CD4-positive, alpha-beta memory T cell (primary cell): ENCODE results near the gene GPR75. TPM values are rescaled to one million over a fixed set of nuclear protein-coding genes. Genes with fewer than 3 reads are reported as not detected.

Source experiments
- CTCF ChIA-PET: fragments of 350-600 bp; sonication (Branson Sonifier 250); formaldehyde crosslinking; loops from one replicate; lab custom pipeline; 2021; ENCODE audit warnings: inconsistent platforms; ENCODE audit not compliant: partially characterized antibody; lab: Charles Lee
- POLR2A ChIA-PET: fragments of 350-600 bp; sonication (Branson Sonifier 250); formaldehyde crosslinking; loops from one replicate; lab custom pipeline; 2021; ENCODE audit not compliant: partially characterized antibody; lab: Charles Lee
- DNase-seq, 5 donors: peaks; one replicate each; pipeline versions ENCODE4 v3.0.0 to v3.0.0-alpha.2; 2020 to 2022; ENCODE audit warnings: mixed read lengths in 1 of 5
- H3K27ac ChIP-seq: one replicate; pipeline ENCODE4 v1.7.0; 2013; ENCODE audit warnings: low read depth, low read length
- H3K27me3 ChIP-seq: 2 replicates; pipeline ENCODE4 v1.7.0; 2013; ENCODE audit warnings: mild to moderate bottlenecking, low read length, moderate library complexity; ENCODE audit not compliant: insufficient read depth
- H3K36me3 ChIP-seq: 2 replicates; pipeline ENCODE4 v1.7.0; 2013; ENCODE audit warnings: mild to moderate bottlenecking, low read length, moderate library complexity; ENCODE audit not compliant: insufficient read depth
- H3K4me1 ChIP-seq: 2 replicates; pipeline ENCODE4 v1.7.0; 2013; ENCODE audit warnings: mild to moderate bottlenecking, low read length, moderate library complexity; ENCODE audit not compliant: insufficient read depth
- H3K4me3 ChIP-seq, 2 donors: one replicate each; pipeline ENCODE4 v1.7.0; 2013; ENCODE audit warnings: low read length in 2 of 2, mild to moderate bottlenecking in 1 of 2
- H3K9me3 ChIP-seq, 2 donors: one replicate each; pipeline ENCODE4 v1.7.0; 2013; ENCODE audit warnings: low read length in 2 of 2, control low read depth in 1 of 2; ENCODE audit not compliant: control insufficient read depth in 1 of 2
- H3K27ac Mint-ChIP-seq, 7 donors: one replicate each; pipeline ENCODE4 v1.8.0; 2020 to 2021; ENCODE audit warnings: mixed read lengths in 7 of 7, mild to moderate bottlenecking in 6 of 7, inconsistent platforms in 3 of 7, moderate library complexity in 3 of 7
- H3K27me3 Mint-ChIP-seq, 2 donors: one replicate each; pipeline ENCODE4 v1.8.0; 2020 to 2021; ENCODE audit warnings: mixed read lengths in 2 of 2
- H3K36me3 Mint-ChIP-seq, 2 donors: one replicate each; pipeline ENCODE4 v1.8.0; 2020 to 2021; ENCODE audit warnings: mixed read lengths in 2 of 2, inconsistent platforms in 1 of 2, mild to moderate bottlenecking in 1 of 2
- H3K4me1 Mint-ChIP-seq, 4 donors: one replicate each; pipeline ENCODE4 v1.8.0; 2020 to 2021; ENCODE audit warnings: mixed read lengths in 4 of 4, mild to moderate bottlenecking in 1 of 4
- H3K4me3 Mint-ChIP-seq, 8 donors: one replicate each; pipeline ENCODE4 v1.8.0; 2020 to 2021; ENCODE audit warnings: mixed read lengths in 8 of 8, mild to moderate bottlenecking in 7 of 8, moderate library complexity in 6 of 8, inconsistent platforms in 3 of 8
- H3K9me3 Mint-ChIP-seq, 8 donors: one replicate each; pipeline ENCODE4 v1.8.0; 2020 to 2021; ENCODE audit warnings: mixed read lengths in 8 of 8, mild to moderate bottlenecking in 5 of 8, inconsistent platforms in 3 of 8, moderate library complexity in 1 of 8
- intact Hi-C: fragments of 100-400 bp; cut with micrococcal nuclease; formaldehyde crosslinking; loops from one replicate; pipeline ENCODE4 v1.15.1; 2023
- polyA plus RNA-seq, 2 donors: library from polyadenylated mRNA; unstranded; fragments of 300-500 nt; fragmentation: Illumina TruSeq; gene quantifications; one replicate each; pipeline ENCODE4 v1.2.3, GENCODE V29; 2021
- total RNA-seq, 2 experiments: library from RNA; stranded (reverse); gene quantifications; one replicate each; pipeline ENCODE4 v1.2.3, GENCODE V29; 2021

Gene GPR75
- total RNA-seq (1 to 10 TPM; 3.1 to 4.3 TPM), polyA plus RNA-seq (not detected)

DNA sequence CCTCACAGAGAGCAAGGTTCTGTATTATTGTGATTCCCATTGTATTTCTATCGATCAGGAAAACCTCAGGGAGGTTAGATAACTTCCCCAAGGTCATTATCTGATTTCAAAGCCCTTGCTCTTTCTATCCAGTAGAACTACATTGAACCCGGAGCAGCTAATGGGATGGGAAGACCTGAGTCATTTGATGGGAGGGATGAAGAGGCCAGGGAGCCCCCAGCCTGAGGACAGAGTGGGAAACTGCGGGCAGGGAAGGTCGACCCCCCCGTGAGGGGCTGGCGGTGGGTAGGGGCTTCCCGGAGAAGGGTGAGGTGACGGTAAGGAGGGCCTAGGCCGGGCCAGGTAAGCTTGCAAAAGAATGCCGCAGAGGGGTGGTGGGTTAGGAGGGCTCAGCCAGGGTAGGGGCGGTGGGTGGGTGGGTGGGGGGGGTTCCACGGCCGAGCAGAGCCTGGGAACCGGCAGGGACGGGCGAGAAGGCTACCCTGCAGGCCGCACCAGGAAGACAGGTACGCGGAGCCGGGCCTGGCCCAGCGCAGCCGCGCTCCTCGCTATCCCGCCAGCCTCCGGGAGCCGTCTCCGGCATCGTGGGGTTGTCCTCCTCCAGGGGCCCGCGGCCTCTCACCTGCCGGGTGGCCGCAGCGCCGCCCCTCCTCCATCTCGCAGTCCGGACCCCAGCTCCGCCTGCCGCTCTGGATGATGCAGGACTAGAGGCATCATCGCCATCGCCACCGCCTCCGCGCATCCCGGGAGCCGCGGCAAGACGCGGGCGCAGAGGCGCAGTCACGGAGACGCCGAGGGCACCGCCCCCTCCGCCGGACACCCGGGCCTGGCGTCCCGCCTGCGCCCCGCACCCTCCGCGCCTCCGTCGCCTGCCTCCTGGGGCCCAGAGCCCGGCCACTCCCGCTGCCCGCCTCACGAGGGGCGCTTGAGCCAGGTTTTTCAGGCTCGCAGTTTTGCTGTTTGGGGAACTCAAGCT, at the start of gene GPR75:
Gene GPR75 (minus strand): TSS at position 762 of the 976 bp plus-strand sequence. CDS start 5,211 bp downstream, outside the sequence.
- ChIA-PET CTCF (no interaction called here), POLR2A (no interaction called here)
- Histone ChIP-seq H3K27ac (no peak within 1 kb of the TSS), H3K9me3 (no peaks in the 10 kb centered on the region), H3K4me3 (no peak within 1 kb of the TSS), H3K36me3 (no peaks in the 10 kb centered on the region), H3K4me1 (no peaks in the 10 kb centered on the region), H3K27me3 (no peaks in the 10 kb centered on the region)
- no peak for DNase-seq
- H3K4me1 Mint-ChIP-seq: peaks cover 0 to 9% (median 3%) of the 10 kb centered on the region in 4 donors
- intact Hi-C loops: no loop called here
- H3K9me3 Mint-ChIP-seq: no peaks in the 10 kb centered on the region
- H3K36me3 Mint-ChIP-seq: peaks cover 31 to 35% of the 10 kb centered on the region in 2 donors
- H3K4me3 Mint-ChIP-seq: no peak within 1 kb of the TSS
- peak within 1 kb of the TSS in 1 of 7 donors; percentile 42 for H3K27ac Mint-ChIP-seq
- no peaks in the 10 kb centered on the region for H3K27me3 Mint-ChIP-seq

DNA sequence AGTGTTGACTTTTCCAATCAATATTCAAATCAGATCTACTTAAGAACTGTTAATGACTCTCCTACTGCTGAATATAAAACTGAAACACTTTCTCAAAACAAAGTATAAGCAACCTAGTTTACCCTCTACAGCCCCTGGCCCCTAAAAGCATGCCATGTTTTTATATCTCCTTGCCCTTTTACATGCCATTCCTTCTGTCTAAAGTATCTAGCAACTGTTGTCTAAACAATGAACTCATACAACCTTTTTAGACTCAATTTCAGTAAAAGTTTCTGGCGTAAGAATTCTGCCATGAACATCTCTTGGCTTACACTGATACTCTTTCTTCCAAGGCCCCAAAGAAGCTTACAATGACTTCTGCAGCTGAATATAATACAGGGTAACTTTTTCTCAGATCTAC, 47.8 kb upstream of the GPR75 start:
- no peak for DNase-seq
- Mint-ChIP-seq H3K36me3 (peaks cover 53 to 65% of the 10 kb centered on the region in 2 donors), H3K4me3 (no peak overlapping the region), H3K9me3 (no peaks in the 10 kb centered on the region), H3K27ac (peak overlapping the region in 2 of 7 donors; percentile 1 to 10), H3K27me3 (no peaks in the 10 kb centered on the region), H3K4me1 (peaks cover 0 to 4% (median under 1%) of the 10 kb centered on the region in 4 donors)
- Histone ChIP-seq H3K9me3 (no peaks in the 10 kb centered on the region), H3K4me1 (no peaks in the 10 kb centered on the region), H3K4me3 (no peak overlapping the region), H3K27me3 (no peaks in the 10 kb centered on the region), H3K27ac (no peak overlapping the region), H3K36me3 (peaks cover 46% of the 10 kb centered on the region)
- intact Hi-C loops: no loop called here
- CTCF ChIA-PET: no interaction called here
- POLR2A ChIA-PET: no interaction called here

DNA sequence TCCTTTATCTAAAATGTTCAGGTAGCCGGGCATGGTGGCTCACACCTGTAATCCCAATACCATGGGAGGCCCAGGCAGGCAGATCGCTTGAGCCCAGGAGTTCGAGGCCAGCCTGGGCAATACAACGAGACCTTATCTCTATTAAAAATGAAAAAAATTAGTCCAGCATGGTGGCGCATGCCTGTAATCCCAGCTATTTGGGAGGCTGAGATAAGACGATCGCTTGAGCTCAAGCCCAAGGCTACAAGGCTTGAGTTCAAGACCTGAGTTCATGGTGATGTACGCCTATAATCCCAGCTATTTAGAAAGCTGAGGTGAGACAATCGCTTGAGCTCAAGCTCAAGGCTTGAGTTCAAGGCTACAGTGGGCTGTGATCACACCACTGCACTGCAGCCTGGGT, 45.6 kb upstream of the GPR75 start:
- Histone ChIP-seq H3K27ac (no peak overlapping the region), H3K4me3 (no peak overlapping the region), H3K27me3 (no peaks in the 10 kb centered on the region), H3K36me3 (peaks cover 63% of the 10 kb centered on the region), H3K4me1 (no peaks in the 10 kb centered on the region), H3K9me3 (no peaks in the 10 kb centered on the region)
- peaks cover 56 to 70% of the 10 kb centered on the region in 2 donors for H3K36me3 Mint-ChIP-seq
- no peak for DNase-seq
- intact Hi-C loops: no loop called here
- peak overlapping the region in 1 of 7 donors; percentile 36 for H3K27ac Mint-ChIP-seq
- CTCF ChIA-PET: interaction anchor here (0.6 to 1.1 kb wide), 2 partner anchors 10 to 135 kb away, joined by 3 to 4 read pairs; no protein-coding TSS in a partner anchor
- POLR2A ChIA-PET: no interaction called here
- no peaks in the 10 kb centered on the region for H3K9me3 Mint-ChIP-seq
- H3K4me3 Mint-ChIP-seq: no peak overlapping the region
- peaks cover 0 to 4% (median 0%) of the 10 kb centered on the region in 4 donors for H3K4me1 Mint-ChIP-seq
- no peaks in the 10 kb centered on the region for H3K27me3 Mint-ChIP-seq

- no peak overlapping the region for H3K4me3 Mint-ChIP-seq
- H3K27ac Mint-ChIP-seq: peak overlapping the region in 5 of 7 donors; percentile 4 to 65 (median 26)
- no peaks in the 10 kb centered on the region for H3K27me3 ChIP-seq
- no peaks in the 10 kb centered on the region for H3K27me3 Mint-ChIP-seq
- intact Hi-C loops: no loop called here
- POLR2A ChIA-PET: no interaction called here
- peaks cover 60% of the 10 kb centered on the region for H3K36me3 ChIP-seq
- no peak overlapping the region for H3K4me3 ChIP-seq
- no peak overlapping the region for H3K27ac ChIP-seq
- no peaks in the 10 kb centered on the region for H3K4me1 ChIP-seq
- H3K9me3 ChIP-seq: no peaks in the 10 kb centered on the region
- peaks cover 0 to 4% (median 0%) of the 10 kb centered on the region in 4 donors for H3K4me1 Mint-ChIP-seq
- no peak for DNase-seq
- no peaks in the 10 kb centered on the region for H3K9me3 Mint-ChIP-seq
- CTCF ChIA-PET: interaction anchor here (0.8 to 1.1 kb wide), 2 partner anchors 8 to 330 kb away, joined by 3 read pairs; no protein-coding TSS in a partner anchor
- peaks cover 54 to 67% of the 10 kb centered on the region in 2 donors for H3K36me3 Mint-ChIP-seq
Measured at GRCh38 chr2:53903011-53903410, 43.2 kb upstream of the GPR75 start.

- Histone ChIP-seq H3K27me3 (no peaks in the 10 kb centered on the region), H3K4me3 (no peak overlapping the region), H3K4me1 (no peaks in the 10 kb centered on the region), H3K9me3 (no peaks in the 10 kb centered on the region), H3K27ac (no peak overlapping the region), H3K36me3 (peaks cover 54% of the 10 kb centered on the region)
- no peak overlapping the region for H3K4me3 Mint-ChIP-seq
- ChIA-PET POLR2A (no interaction called here), CTCF (no interaction called here)
- H3K36me3 Mint-ChIP-seq: peaks cover 47 to 68% of the 10 kb centered on the region in 2 donors
- no peaks in the 10 kb centered on the region for H3K9me3 Mint-ChIP-seq
- H3K27ac Mint-ChIP-seq: peak overlapping the region in 1 of 7 donors; percentile 60
- peaks cover 0 to 4% (median 3%) of the 10 kb centered on the region in 4 donors for H3K4me1 Mint-ChIP-seq
- no peaks in the 10 kb centered on the region for H3K27me3 Mint-ChIP-seq
- intact Hi-C loops: no loop called here
- DNase-seq: no peak
Measured at GRCh38 chr2:53901192-53901591, 41.4 kb upstream of the GPR75 start.

- Mint-ChIP-seq H3K9me3 (no peaks in the 10 kb centered on the region), H3K4me3 (no peak overlapping the region), H3K27ac (no peak overlapping the region), H3K36me3 (peaks cover 55 to 81% of the 10 kb centered on the region in 2 donors), H3K4me1 (peaks cover 0 to 4% (median under 1%) of the 10 kb centered on the region in 4 donors), H3K27me3 (no peaks in the 10 kb centered on the region)
- peaks cover 66% of the 10 kb centered on the region for H3K36me3 ChIP-seq
- ChIA-PET CTCF (no interaction called here), POLR2A (no interaction called here)
- no peaks in the 10 kb centered on the region for H3K27me3 ChIP-seq
- no peaks in the 10 kb centered on the region for H3K9me3 ChIP-seq
- DNase-seq: no peak
- no peak overlapping the region for H3K27ac ChIP-seq
- intact Hi-C loops: no loop called here
- H3K4me3 ChIP-seq: no peak overlapping the region
- H3K4me1 ChIP-seq: no peaks in the 10 kb centered on the region
Measured at GRCh38 chr2:53896864-53897263, 37.1 kb upstream of the GPR75 start.
